HG03135 (cell line): ENCODE measurements around the gene KRTAP10-6.
"Not testable (repeated sequence)": the region's sequence is repeated elsewhere in the genome, so short reads cannot be mapped to it uniquely, and the experiment has no call there.

ENCODE experiments used
- ATAC-seq: cut with Tn5 transposase; IDR thresholded peaks from one replicate; pipeline ENCODE4 v1.9.1; 2021; ENCODE audit warnings: mild to moderate bottlenecking, moderate library complexity; ENCODE audit not compliant: unreplicated experiment

KRTAP10-6 gene

GRCh38 chr21:44618504-44618903 lies 26.2 kb upstream of the KRTAP10-6 start:
- ATAC-seq = no peak

GRCh38 chr21:44617071-44617501 lies 24.8 kb upstream of the KRTAP10-6 start:
- ATAC-seq = no peak

- ATAC-seq = no peak
Observed at GRCh38 chr21:44616591-44616926, 24.3 kb upstream of the KRTAP10-6 start.

- no peak for ATAC-seq
Observed at GRCh38 chr21:44615911-44616590, 23.7 kb upstream of the KRTAP10-6 start.

- ATAC-seq = no peak
Observed at GRCh38 chr21:44615466-44615865, 23.2 kb upstream of the KRTAP10-6 start.

- no peak for ATAC-seq
Observed at GRCh38 chr21:44614961-44615391, 22.7 kb upstream of the KRTAP10-6 start.

- ATAC-seq = no peak
Observed at GRCh38 chr21:44614161-44614631, 21.9 kb upstream of the KRTAP10-6 start.

- ATAC-seq = no peak
Observed at GRCh38 chr21:44613386-44614155, 21.3 kb upstream of the KRTAP10-6 start.

- no peak for ATAC-seq
Observed at GRCh38 chr21:44612669-44613229, 20.4 kb upstream of the KRTAP10-6 start.

GRCh38 chr21:44612029-44612486 lies 19.8 kb upstream of the KRTAP10-6 start, which contains the start of gene KRTAP10-8:
Gene KRTAP10-8 (plus strand): TSS chr21:44612079. CDS start chr21:44612101, 22 bp downstream.
- ATAC-seq = no peak

- ATAC-seq = no peak
Observed at GRCh38 chr21:44611551-44611950, 19.2 kb upstream of the KRTAP10-6 start.

GRCh38 chr21:44610157-44610843 lies 18.0 kb upstream of the KRTAP10-6 start:
- not testable (repeated sequence) for ATAC-seq

- no peak for ATAC-seq
Observed at GRCh38 chr21:44609193-44609592, 16.9 kb upstream of the KRTAP10-6 start.

- no peak for ATAC-seq
Observed at GRCh38 chr21:44606495-44606894, 14.2 kb upstream of the KRTAP10-6 start.

GRCh38 chr21:44603911-44604310 lies 11.6 kb upstream of the KRTAP10-6 start:
- no peak for ATAC-seq

GRCh38 chr21:44603109-44603875 lies 11.0 kb upstream of the KRTAP10-6 start:
- ATAC-seq = no peak

GRCh38 chr21:44602463-44602850 lies 10.2 kb upstream of the KRTAP10-6 start:
- no peak for ATAC-seq

GRCh38 chr21:44601596-44602462 lies 9.5 kb upstream of the KRTAP10-6 start:
- ATAC-seq = no peak

- ATAC-seq = not testable (repeated sequence)
Observed at GRCh38 chr21:44601091-44601490, 8.8 kb upstream of the KRTAP10-6 start.
